HG03097 (cell line): Measurements from ENCODE around the gene PPP6C.
"Not testable (repeated sequence)": the region's sequence is repeated elsewhere in the genome, so short reads cannot be mapped to it uniquely, and the experiment has no call there.

ENCODE experiments used
- ATAC-seq: cut with Tn5 transposase; IDR thresholded peaks from one replicate; pipeline ENCODE4 v1.9.1; 2021; ENCODE audit not compliant: unreplicated experiment, low FRiP score

PPP6C gene

GRCh38 chr9:125183561-125183960 is 6.0 kb downstream of the PPP6C start:
- ATAC-seq, result no peak

GRCh38 chr9:125183054-125183453 is 6.5 kb downstream of the PPP6C start:
- ATAC-seq, result no peak

GRCh38 chr9:125181756-125182155 is 7.8 kb downstream of the PPP6C start:
- ATAC-seq, result not testable (repeated sequence)

- ATAC-seq, result no peak
Measured at GRCh38 chr9:125180876-125181275, 8.7 kb downstream of the PPP6C start.

- ATAC-seq, result not testable (repeated sequence)
Measured at GRCh38 chr9:125179776-125180175, 9.8 kb downstream of the PPP6C start.

GRCh38 chr9:125177888-125178287 is 11.7 kb downstream of the PPP6C start:
- no peak for ATAC-seq

- ATAC-seq, result no peak
Measured at GRCh38 chr9:125176636-125177035, 13.0 kb downstream of the PPP6C start.

- ATAC-seq, result no peak
Measured at GRCh38 chr9:125172031-125172755, 17.4 kb downstream of the PPP6C start.

GRCh38 chr9:125169895-125170294 is 19.7 kb downstream of the PPP6C start:
- no peak for ATAC-seq

- no peak for ATAC-seq
Measured at GRCh38 chr9:125166762-125167161, 22.8 kb downstream of the PPP6C start.

GRCh38 chr9:125162891-125163290 is 26.7 kb downstream of the PPP6C start:
- not testable (repeated sequence) for ATAC-seq

- ATAC-seq, result no peak
Measured at GRCh38 chr9:125161284-125161918, 28.2 kb downstream of the PPP6C start.

GRCh38 chr9:125160750-125161149 is 28.9 kb downstream of the PPP6C start:
- ATAC-seq, result no peak

- no peak for ATAC-seq
Measured at GRCh38 chr9:125156551-125156950, 33.1 kb downstream of the PPP6C start.

- no peak for ATAC-seq
Measured at GRCh38 chr9:125153712-125154367, 35.8 kb downstream of the PPP6C start.

GRCh38 chr9:125151730-125152129 is 37.9 kb downstream of the PPP6C start:
- no peak for ATAC-seq

GRCh38 chr9:125150349-125151245 is 39.0 kb downstream of the PPP6C start:
- ATAC-seq, result no peak

- ATAC-seq, result no peak
Measured at GRCh38 chr9:125147401-125147951, 42.1 kb downstream of the PPP6C start.

- no peak for ATAC-seq
Measured at GRCh38 chr9:125146247-125146646, 43.4 kb downstream of the PPP6C start.

GRCh38 chr9:125145425-125145824 is 44.2 kb downstream of the PPP6C start:
- ATAC-seq, result no peak
